Kidney capillary endothelial cell (primary cell): ENCODE data around the gene PIAS4.

Source experiments
- DNase-seq: peaks from one replicate; pipeline ENCODE4 v3.0.0-alpha.2; 2018; ENCODE audit warnings: low spot score

The PIAS4 gene

GRCh38 chr19:4023600-4024398 is 16.3 kb downstream of the PIAS4 start:
- no peak for DNase-seq

DNA sequence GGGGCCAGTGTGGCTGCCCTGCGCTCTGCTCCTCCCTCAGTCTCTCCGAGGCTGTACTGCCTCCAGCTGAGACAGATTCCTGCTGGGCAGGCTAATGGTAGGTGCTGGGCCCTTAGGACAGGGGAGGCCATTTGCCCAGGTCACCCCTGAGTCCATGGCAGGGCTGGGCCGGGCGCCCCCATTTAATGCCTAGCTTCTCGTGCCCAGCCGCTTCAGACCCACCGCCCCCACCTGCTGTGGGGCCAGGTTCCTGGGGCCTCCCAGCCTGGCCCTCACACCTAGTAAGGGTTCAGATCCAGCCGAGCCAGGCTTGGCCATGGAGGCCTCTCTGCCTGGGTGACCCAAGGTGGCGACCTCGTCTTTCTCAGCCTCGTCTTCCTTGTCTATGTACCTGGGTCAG is 17.8 kb downstream of the PIAS4 start:
- no peak for DNase-seq

DNA sequence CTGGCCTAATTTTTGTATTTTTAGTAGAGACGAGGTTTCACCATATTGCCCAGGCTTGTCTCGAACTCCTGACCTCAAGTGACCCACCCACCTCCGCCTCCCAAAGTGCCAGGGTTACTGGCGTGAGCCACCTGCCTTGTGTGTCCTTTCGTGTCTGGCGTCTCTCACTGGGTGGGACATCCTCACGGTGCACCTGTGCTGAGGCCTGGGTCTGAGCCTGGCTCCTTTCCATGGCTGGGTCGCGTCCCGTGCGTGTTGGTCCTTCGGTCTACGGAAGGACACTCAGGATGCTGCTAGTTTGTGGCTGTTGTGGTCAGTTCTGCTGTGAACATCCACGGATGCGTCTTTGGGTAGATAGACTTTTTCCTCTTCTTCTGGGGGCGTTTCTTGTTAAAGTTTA is 19.6 kb downstream of the PIAS4 start:
- DNase-seq: no peak

GRCh38 chr19:4028334-4029246 is 21.1 kb downstream of the PIAS4 start:
- DNase-seq: no peak

GRCh38 chr19:4029247-4029614 is 21.7 kb downstream of the PIAS4 start:
- no peak for DNase-seq

DNA sequence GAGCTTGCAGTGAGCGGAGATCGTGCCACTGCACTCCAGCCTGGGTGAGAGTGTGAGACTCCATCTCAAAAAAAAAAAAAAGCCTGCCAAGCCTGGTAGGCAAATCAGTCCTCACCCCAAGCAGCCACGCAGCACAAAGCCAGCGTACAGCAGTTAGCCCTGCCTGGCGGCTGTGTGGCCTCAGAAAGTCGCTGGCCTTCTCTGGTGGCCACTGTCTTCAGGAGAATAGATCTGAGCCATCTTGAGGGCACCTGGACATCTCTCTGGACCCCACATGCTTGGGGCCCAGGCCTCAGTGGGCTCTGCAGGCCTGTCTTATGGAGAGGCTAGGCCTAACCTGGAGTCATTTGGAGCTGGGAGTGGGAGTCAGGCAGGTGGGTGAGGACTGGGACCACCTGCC is 23.0 kb downstream of the PIAS4 start:
- no peak for DNase-seq

- no peak for DNase-seq
Measured at GRCh38 chr19:4030981-4031380, 23.4 kb downstream of the PIAS4 start.

DNA sequence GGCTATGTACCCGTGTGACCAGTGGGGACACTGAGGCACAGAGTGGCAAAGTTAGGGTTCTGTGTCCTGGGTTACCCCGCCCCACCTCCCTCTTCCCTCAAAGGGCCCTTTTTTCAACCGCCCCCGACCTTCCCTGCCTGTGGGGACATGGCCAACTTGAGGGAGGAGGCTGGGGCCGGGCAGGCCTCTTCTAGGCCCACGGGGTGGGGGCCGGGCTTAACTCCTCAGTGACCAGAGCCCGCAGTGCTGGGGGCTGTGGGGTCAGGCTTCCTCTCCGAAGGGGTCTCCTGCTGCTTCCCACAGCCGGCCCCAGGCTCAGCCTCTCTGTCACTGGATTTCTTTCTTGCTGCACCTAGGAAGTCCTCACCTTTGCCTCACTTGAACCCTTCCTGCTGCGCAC is 23.9 kb downstream of the PIAS4 start:
- DNase-seq: no peak

GRCh38 chr19:4032436-4032835 is 24.9 kb downstream of the PIAS4 start:
- no peak for DNase-seq

- no peak for DNase-seq
Measured at GRCh38 chr19:4033028-4033956, 25.8 kb downstream of the PIAS4 start.

DNA sequence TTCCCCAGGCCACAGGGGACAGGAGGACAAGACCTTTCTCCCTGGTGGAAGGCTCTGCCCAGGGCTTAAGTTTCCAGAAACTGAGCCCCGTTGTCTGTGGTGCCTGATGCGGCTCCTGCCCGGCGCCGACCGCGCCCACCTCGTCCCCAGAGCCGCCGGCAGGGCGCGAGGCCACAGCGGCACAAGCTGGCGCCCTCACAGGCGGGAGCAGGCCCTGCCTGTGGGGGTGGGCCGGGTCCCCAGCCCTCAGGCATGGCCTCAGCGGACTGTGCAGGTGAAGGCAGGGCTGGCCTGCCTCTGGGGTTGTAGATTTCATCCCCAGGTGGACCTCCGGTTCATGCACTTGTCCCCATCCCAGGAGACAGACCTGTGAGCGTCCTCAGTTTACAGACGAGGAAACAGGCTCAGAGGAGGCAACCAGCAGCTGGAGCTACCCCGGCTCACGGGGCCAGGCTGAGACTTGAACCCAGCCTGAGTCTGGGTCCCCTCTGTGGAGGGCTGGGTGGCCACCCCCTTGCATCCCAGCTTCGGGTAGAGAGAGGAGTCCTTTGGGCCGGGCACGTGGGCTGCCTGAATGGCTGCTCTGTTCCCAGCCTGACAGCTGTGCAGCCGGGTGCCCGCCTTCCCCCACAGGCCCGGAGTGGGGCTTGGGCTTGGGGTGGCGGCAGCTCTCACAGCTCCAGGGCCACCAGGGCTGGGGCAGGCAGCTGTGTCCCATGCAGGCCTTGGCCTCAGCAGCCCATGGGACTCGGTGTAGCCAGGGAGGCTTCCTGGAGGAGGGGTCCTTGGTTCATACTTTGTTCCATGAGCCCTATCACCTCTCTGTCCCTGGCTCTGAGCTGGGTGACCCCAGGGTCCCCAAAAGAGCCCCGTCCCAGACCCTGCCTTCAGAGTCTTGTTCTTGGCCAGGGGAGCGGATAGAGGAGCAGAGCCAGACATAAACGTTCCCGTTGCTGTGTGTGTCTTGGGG is 26.8 kb downstream of the PIAS4 start:
- no peak for DNase-seq

DNA sequence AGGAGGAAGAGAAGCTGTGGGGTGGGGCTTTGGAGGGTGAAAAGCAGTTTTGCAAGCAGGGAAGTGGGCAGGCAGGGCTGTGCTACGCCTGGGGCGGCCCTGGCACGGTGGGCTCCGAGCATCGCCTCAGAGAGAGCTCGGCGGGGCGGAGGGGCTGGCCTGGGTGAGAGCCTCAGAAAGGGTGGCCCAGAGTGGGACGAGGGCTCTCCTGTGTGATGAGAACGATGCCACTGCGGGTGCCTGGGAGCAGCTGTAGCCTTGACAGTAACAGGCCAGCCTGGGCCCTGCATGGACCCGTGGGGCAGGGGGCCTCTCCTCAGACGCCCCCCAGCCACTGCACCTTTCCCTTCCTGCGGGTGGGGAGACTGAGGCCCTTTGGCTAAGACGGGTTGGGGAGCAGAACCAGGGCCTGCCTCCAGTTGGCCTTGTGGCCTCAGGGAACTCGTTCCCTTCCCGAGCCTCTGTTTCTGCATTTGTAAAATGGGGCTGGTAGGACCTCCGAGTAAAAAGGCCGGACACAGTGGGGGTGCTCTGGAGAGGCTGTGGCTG is 27.6 kb downstream of the PIAS4 start:
- DNase-seq: no peak

DNA sequence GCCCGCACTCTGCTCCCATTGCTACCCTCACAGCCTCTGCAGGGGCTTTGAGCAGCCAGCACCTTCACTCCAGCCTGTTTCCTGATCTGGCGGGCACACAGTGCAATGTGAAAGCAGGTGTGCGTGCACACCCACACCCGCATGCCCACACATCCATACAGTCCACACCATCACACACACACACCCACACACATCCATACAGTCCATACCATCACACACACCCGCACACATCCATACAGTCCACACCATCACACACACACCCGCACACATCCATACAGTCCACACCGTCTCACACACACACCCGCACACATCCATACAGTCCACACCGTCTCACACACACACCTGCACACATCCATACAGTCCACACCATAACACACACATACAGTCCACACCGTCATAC is 28.0 kb downstream of the PIAS4 start:
- DNase-seq: no peak

DNA sequence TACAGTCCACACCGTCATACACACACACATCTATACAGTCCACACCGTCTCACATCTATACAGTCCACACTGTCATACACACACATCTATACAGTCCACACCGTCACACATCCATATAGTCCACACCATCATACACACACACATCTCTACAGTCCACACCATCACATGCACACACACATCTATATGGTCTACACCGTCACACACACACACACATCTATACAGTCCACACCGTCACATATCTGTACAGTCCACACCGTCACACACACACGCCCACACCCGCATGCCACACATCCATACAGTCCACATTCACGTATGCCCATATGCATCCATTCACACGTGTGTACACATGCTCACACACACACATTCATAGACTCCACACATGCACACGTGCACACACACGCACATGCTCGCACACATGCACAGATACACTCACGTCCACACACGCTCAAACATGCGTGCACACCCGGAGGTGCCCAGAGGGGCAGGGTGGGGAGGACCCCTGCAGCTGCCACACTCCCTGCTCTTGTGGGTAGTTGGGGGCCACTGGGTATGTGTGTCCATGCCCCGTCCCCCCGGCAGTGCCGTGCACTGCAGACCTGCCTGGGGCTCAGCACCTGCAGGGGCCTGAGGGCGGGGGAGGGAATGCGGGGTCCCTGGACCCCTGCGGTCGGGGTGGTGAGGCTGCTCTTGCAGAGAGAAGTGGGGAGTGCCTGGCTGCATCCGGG is 29.2 kb downstream of the PIAS4 start:
- DNase-seq: no peak

DNA sequence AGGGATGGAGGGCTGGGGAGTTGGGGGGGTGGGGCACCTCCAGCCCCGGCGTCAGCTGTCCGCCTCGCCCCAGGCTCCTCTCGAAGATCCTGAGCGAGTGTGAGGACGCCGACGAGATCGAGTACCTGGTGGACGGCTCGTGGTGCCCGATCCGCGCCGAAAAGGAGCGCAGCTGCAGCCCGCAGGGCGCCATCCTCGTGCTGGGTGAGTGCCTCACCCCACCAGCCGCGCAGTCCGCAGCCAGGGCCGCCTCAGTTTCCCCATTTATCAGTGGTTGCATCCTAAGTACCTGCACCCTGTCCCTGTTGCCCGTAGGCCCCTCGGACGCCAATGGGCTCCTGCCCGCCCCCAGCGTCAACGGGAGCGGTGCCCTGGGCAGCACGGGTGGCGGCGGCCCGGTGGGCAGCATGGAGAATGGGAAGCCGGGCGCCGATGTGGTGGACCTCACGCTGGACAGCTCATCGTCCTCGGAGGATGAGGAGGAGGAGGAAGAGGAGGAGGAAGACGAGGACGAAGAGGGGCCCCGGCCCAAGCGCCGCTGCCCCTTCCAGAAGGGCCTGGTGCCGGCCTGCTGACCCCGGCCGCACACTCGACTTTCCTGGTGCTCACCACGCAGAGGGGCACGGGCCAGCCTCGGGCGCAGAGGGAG is 29.9 kb downstream of the PIAS4 start:
- no peak for DNase-seq

DNA sequence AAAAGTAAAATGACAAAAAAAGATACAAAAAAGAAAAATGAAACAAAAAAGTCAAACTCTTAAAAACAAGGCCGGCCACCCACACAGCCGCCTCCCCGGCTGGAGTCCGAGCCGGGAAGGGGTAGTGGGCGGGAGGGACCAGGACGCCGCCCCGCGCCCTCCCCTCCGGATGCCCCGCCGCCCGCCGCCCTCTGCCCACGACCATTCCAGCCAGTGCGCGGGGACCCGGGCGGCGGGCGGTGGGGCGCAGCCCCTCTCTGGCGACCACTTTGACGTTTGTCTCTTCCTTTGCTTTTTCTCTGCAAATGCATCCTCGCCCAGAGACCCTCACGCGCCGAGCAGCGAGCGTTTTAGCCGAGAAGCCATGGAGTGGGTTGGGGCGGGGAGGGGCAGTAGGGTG is 30.5 kb downstream of the PIAS4 start:
- DNase-seq: no peak

GRCh38 chr19:4038661-4039423 is 31.3 kb downstream of the PIAS4 start:
- DNase-seq: no peak

GRCh38 chr19:4042064-4042730 is 34.7 kb downstream of the PIAS4 start:
- no peak for DNase-seq
